ENCODE data around the gene HTR6.

GRCh38 chr1:19680644-19681043, 16.0 kb downstream of the HTR6 start:
- TF ChIP-seq CTCF (conservative IDR thresholded peaks at IDR 0.05 in 1 of 2, IDR thresholded peaks at IDR 0.05 in 1 of 2; ENCODE audit: extremely low read depth in 1 of 2, insufficient read depth in 1 of 2, low read depth in 1 of 2, low read length in 2 of 2), result no peak
- no peak for TF ChIP-seq EZH2 (IDR thresholded peaks at IDR 0.05; ENCODE audit: borderline replicate concordance, low read length)
